ENCODE measurements around the gene IGFALS.

- TF ChIP-seq CTCF (IDR thresholded peaks at IDR 0.05; ENCODE audit: low read length) (no peak), EZH2phosphoT487 (IDR thresholded peaks at IDR 0.05; ENCODE audit: low read length) (no peak)
Observed at GRCh38 chr16:1744338-1744840, 49.1 kb downstream of the IGFALS start.

Data from MM.1S (cell line).